AG09309 (cell line): Measurements from ENCODE around the gene FIP1L1.
A peak's percentile ranks its signal among the peaks of the same experiment; 100 is the strongest.

Source experiments
- DNase-seq: peaks from one replicate; pipeline ENCODE4 v3.0.0-alpha.2; 2010; ENCODE audit warnings: low read depth
- H3K4me3 ChIP-seq: 2 replicates; pipeline ENCODE4 v1.5.1; 2011; ENCODE audit warnings: mild to moderate bottlenecking, low read depth, low read length, moderate library complexity; ENCODE audit not compliant: control insufficient read depth
- CTCF ChIP-seq: IDR thresholded peaks from 2 replicates; pipeline ENCODE4 v1.5.1; 2011; ENCODE audit warnings: mild to moderate bottlenecking, low read depth, low read length, inconsistent platforms; ENCODE audit not compliant: insufficient read depth, control insufficient read depth; ENCODE audit errors: missing control alignments

The FIP1L1 gene

GRCh38 chr4:53365486-53366300, 11.7 kb upstream of the FIP1L1 start, which contains the start of gene SCFD2:
Gene SCFD2 (minus strand): TSS chr4:53366061.
- DNase-seq: peak; percentile 86
- no peak for TF ChIP-seq CTCF
- H3K4me3 ChIP-seq: peak within 1 kb of the TSS; percentile 63

GRCh38 chr4:53366301-53366716, 11.1 kb upstream of the FIP1L1 start:
- H3K4me3 ChIP-seq: peak overlapping the region; percentile 63
- no peak for DNase-seq
- TF ChIP-seq CTCF: no peak

GRCh38 chr4:53367721-53368120, 9.7 kb upstream of the FIP1L1 start:
- H3K4me3 ChIP-seq: no peak overlapping the region
- no peak for DNase-seq
- no peak for TF ChIP-seq CTCF

- DNase-seq: no peak
- no peak for TF ChIP-seq CTCF
- no peak overlapping the region for H3K4me3 ChIP-seq
These were observed 6.4 kb upstream of the FIP1L1 start for GRCh38 chr4:53371049-53371448.

- H3K4me3 ChIP-seq: no peak overlapping the region
- DNase-seq: no peak
- TF ChIP-seq CTCF: no peak
These were observed 5.5 kb upstream of the FIP1L1 start for GRCh38 chr4:53371843-53372521.

- DNase-seq: no peak
- no peak for TF ChIP-seq CTCF
- H3K4me3 ChIP-seq: no peak overlapping the region
These were observed 2.6 kb upstream of the FIP1L1 start for GRCh38 chr4:53374777-53375258.
